Stimulated activated CD4-positive, alpha-beta T cell treated with anti-CD3 and anti-CD28 coated beads, Interleukin-1b, Interleukin-23, amount 100 ng/mL, for 4 hours (primary cell): ENCODE measurements around the gene PLK1.
"Not testable (repeated sequence)": the region's sequence is repeated elsewhere in the genome, so short reads cannot be mapped to it uniquely, and the experiment has no call there.

ENCODE experiments used
- DNase-seq, 2 donors: peaks; one replicate each; pipeline ENCODE4 v3.0.0-alpha.2; 2020; ENCODE audit warnings: low read depth in 2 of 2

PLK1 gene

DNA sequence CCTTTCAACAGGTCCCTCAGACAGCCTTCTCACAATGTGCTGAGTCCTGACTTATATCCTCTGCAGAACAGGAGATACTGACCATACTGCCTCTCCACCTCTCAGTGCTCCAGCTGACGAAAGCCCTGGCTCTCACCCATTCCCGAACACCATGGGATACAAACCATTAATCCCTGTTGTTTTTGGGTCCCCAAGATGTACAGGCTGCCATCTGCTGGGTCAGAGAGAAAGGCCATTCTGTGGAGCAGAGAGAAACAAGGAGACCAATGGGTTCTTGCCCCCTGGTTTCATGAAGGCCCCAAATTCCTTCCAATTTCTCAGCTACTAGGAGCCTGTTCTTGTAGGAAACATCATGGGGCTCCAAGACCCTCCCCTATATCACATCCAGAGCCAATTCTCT lies 31.3 kb downstream of the PLK1 start:
- DNase-seq: no peak

DNA sequence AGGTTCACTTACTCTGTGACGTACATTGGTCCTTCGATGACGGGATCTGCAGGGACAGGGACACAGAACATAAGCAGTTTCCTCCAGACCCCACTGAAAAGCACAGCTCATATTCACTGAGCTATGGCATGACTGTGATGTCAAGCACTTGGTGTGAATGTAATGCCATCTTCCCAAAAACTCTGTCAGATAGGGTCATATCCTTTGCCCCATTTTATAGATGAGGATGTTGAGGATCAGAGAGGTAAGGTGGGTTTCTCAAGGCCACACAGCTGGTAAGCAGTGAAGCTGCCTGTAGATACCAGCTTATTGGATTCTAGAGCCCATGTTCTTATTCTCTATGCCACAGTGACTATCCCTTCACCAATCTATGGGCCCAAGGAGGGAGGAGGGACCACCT lies 31.8 kb downstream of the PLK1 start:
- no peak for DNase-seq

DNA sequence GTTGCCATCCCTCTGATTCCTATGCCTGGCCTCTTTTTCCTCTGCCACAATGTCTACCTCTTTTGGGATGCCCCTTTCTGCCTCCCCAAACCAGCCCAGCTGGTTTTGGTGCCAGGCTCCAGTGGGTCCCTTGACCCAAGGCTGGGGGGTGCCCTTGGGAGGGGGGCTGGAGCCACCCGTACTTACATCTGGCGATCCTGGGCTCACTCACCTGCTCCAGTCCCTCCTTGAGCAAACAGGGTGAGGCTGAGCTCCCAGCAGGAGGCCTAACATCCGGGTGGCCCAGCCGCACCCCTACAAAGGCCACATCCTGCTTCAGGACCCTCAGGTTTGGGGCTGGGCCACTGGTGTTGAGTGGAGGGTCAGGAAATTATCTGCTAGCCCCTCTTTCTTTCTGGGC lies 33.1 kb downstream of the PLK1 start:
- no peak for DNase-seq

DNA sequence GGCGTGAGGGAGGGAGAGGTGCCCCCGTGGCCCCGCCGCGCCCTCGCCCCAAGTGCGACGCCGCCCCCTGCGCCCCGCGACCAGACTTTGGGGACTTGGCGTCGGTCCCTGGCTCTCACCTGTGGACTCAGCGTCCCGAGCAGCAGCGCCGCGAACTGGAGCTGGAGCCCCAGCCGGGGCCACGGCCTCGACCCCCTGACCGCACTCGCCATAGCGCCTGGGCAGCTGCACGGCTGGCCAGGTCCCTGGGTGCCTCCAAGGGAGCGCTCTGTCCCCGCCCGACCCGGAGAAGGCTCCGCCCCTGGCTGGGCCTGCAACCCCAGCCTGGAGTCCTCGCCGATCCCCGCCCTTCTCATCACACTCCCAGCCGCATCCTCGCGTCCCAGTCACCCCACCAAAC lies 34.3 kb downstream of the PLK1 start, which contains the start of gene ERN2:
Gene ERN2 (minus strand): TSS at position 247 of the 400 bp plus-strand sequence. CDS start 35 bp downstream, at position 212.
- no peak for DNase-seq

DNA sequence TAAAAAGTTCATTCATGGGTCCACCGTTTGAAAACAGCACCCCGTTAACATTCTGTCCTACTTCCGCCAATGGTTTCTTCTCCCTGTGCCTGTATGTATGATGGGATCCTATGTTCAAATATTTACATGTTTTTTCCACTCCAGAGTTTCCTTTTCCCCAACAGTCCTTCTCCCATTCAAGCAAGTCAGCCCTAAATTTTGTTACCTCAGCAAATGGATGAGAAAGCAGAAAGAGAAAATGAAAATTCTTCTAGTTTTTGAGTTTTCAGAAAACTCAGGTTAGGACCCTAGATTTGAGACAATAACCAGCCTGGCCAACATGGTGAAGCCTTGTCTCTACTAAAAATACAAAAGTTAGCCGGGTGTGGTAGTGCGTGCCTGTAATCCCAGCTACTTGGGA lies 37.8 kb downstream of the PLK1 start:
- no peak for DNase-seq

DNA sequence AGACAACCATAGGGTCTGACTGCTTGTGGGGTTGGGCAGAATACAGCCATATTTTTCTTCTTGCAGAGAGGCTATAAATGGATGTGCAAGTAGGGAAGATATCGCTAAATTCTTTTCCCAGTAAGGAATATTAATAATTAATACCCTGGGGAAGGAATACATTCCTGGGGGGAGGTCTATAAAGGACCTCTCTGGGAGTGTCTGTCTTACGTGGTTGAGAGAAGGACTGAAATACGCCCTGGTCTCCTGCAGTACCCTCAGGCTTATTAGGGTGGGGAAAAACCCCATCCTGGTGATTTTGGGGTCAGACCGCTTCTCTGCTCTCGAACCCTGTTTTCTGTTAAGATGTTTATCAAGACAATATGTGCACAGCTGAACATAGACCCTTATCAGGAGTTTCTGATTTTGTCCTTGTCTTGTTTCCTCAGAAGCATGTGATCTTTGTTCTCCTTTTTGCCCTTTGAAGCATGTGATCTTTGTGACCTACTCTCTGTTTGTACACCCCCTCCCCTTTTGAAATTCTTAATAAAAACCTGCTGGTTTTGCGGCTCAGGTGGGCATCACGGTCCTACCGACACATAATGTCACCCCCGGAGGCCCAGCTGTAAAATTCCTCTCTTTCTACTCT lies 44.0 kb downstream of the PLK1 start:
- not testable (repeated sequence) for DNase-seq

DNA sequence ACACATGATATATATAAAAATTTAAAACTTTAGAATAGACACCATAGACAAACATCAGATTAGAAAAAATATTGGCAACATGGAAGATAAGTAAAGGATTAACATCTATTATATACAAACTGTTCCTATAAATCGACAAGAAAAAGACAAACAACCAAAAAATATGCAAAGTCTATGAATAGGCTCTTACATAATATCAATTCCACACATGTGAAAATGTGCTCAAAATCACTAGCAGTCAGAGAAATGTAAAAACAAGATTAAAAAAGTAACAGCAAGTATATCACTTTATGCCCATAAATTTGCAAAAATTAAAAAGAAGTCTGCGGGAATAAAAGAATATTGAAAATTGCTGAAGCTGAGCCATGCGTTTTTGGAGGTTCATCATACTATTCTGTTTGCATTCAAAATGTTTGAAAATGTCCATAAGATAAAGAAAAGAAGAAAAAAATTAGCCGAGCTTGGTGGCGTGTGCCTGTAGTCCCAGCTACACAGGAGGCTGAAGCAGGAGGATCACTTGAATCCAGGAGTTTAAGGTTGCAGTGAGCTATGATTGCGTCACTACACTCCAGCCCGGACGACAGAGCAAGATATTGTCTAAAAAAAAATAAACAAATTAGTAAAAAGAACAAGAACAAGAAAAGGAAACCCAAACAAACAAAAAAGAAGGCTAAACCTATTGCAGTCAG lies 45.6 kb downstream of the PLK1 start:
- no peak for DNase-seq

DNA sequence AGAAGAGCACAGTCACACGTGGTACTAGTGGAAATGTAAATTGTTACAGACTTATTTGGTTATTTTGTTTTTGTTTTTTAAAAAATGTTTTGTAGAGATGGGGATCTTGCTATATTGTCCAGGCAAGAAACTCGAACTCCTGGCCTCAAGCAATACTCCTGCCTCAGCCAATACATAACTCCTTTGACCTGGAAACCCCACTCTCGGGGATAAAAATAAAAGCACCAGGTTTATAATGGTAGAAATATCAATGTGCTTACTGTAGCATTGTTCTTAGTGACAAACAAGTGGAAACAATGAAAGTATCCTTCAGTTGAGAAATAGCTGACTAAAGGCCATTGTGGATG lies 46.1 kb downstream of the PLK1 start:
- no peak for DNase-seq

DNA sequence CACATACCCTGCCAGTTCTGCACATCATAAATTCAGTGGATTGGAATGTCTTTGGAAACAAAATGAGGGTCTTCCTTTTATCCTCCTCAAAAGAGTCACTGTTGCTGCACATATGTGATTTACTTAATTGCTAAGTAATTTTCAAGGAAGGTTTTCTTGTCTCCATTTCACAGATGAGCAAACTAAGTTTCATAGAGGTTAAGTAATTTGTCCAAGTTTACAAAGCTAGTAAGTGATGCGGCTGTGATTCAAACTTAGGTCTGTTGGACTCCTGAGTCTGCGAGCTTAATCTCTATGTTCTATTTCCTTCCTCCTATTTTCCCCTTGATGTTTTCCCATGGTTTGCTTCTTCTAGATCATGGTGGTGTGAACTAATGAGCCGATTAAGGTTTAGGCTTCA lies 48.0 kb downstream of the PLK1 start:
- DNase-seq: no peak

DNA sequence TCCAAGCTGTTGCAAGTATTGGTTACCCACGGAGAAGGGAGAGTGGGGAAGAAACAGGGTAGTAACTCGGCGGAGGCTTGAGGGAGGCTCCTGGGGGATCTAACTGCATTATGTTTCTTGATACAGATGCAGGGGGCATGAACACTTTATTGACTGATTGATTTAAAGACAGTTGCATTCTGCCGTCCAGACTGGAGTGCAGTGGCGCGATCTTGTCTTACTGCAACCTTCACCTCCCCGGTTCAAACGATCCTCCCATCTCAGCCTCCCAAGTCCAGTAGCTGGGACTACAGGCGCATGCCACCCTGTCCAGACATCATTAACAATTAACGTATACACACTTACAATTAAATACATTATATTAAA lies 49.4 kb downstream of the PLK1 start:
- DNase-seq: no peak

DNA sequence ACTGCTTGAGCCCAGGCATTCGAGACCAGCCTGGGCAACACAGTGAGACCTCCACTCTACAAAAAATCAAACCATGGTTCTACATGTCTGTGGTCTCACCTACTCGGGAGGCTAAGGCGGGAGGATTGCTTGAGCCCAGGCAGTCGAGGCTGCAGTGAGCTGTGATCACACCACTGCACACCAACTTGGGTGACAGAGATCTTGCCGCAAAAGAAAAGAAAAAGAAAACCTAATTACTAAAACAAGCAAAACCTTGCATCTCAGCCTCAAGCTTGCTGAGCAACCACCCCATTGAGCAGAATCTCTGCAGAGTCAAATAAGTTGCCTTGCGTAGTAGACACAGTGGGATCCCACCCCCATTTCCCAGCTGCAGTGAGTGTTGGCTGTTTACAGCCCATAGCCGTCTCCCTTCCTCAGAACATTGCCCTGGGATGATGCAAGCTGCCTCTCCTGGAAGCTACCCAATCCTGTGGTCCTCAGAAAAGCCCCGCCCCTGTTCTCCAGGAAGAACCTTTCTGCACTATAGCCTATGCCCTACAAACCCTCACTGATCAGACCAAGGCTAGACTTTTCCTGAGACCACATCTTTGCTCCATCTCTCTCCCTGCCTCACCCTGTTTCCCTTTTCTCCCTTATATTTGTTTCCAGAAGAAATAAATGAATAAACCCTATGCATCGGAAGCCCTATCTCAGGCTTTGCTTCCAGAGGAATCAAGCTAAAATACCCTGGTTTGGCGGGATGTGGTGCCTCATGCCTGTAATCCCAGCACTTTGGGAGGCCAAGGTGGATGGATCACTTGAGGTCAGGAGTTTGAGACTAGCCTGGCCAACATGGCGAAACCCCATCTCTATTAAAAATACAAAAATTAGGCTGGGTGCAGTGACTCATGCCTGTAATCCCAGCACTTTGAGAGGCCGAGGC lies 51.1 kb downstream of the PLK1 start:
- DNase-seq: no peak

DNA sequence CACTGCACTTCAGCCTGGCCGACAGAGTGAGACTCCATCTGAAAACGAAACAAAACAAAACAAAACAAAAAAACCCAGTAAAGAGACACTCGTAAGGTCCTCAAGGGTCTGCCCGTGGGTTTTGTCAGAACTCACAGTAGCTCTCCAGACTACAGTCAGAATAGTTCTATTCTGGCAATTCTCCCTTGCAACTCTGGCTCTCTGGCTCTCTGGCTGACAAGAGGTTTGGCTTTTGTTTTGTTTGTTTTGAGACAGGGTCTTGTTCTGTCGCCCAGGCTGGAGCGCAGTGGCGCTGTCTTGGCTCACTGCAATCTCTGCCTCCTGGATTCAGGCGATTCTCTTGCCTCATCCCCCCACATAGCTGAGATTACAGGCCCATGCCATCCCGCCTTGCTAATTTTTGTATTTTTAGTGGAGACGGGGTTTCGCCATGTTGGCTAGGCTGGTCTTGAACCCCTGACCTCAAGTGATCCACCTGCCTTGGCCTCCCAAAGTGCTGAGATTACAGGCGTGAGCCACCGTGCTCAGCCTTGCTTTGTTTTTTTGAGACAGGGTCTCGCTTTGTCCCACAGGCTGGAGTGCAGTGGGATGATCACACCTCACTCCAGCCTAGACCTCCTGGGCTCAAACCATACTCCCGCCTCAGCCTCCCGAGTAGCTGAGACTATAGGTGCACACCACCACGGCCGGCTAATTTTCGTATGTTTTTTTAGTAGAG lies 55.6 kb downstream of the PLK1 start:
- no peak for DNase-seq

DNA sequence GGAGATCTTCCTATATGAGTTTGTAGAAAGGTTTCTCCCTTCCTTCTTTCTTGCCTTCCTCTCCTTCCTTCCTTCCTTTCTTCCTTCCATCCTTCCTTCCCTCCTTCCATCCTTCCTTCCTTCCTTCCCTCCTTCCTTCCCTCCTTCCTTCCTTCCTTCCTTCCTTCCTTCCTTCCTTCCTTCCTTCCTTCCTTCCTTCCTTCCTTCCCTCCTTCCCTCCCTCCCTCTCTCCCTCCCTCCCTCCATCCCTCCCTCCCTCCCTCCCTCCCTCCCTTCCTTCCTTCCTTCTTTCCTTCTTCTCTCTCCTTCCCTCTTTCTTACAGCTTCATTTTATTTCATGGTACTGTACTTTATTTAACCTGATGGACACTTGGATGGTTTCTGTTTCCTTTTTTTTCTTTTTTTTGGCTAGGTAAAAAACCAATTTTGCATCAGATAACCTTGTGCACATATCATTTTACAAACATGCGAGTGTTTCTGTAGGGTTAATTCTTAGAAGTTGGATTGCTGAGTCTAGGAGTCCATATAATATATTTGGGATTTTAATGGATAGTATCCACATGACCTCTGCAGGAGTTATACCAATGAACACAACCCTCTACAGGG lies 58.8 kb downstream of the PLK1 start:
- not testable (repeated sequence) for DNase-seq

DNA sequence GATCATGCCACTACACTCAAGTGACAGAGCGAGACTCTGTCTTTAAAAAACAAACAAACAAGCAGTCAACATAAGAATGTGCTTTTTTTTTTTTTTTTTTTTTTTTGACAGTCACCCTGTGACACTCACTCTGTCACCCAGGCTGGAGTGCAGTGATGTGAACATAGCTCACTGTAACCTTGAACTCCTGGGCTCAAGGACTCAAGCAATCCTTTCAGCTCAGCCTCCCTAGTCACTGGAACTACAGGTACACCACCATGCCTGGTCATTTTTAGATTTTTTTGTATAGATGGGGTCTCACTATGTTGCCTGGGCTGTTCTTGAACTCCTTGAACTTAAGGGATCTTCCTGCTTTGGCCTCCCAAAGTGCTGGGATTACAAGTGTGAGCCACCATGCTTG lies 60.8 kb downstream of the PLK1 start:
- DNase-seq: no peak
